GM12874 (cell line): Measurements from ENCODE around the gene BCL2.

ENCODE experiments used
- CTCF ChIP-seq: IDR thresholded peaks from 2 replicates; pipeline ENCODE4 v1.5.1; 2011; ENCODE audit warnings: low read depth, mild to moderate bottlenecking, control low read depth, low read length, moderate library complexity; ENCODE audit not compliant: insufficient read depth

The BCL2 gene

GRCh38 chr18:63312737-63313395 is 6.7 kb downstream of the BCL2 start:
- no peak for TF ChIP-seq CTCF

- no peak for TF ChIP-seq CTCF
These were observed 7.6 kb downstream of the BCL2 start for GRCh38 chr18:63312019-63312409.

- no peak for TF ChIP-seq CTCF
These were observed 8.2 kb downstream of the BCL2 start for GRCh38 chr18:63311118-63312018.

GRCh38 chr18:63309422-63309821 is 10.1 kb downstream of the BCL2 start:
- no peak for TF ChIP-seq CTCF

DNA sequence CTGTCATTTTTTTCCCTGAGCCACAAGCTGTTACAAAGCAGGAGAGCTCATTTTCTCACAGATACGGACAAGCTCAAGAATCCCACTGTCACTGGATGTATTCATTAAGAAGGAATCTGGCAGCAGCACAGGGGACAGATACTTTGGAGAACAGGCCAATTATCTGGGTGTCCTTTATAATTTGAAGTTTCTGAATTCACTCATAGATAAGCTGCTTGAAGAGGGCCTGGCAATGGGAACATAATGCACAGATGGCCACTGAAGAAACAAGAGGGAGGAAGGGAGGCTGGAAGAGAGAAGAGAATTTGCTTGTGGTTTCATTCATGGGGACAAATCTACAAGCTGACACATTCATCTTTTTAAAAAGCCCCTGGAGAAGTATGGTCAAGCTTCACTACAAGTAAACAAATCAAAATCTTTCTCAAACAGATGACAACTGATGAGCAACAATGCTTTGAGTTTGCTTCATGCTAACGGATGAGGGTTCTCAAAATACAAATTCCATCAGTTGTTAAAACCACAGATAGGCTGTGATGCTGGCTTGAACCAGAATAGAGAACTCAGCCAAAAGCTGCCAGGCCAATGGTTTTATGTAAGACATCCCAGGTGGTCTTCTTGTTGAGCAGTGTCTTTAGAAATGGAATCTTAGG is 11.9 kb downstream of the BCL2 start:
- TF ChIP-seq CTCF = no peak

DNA sequence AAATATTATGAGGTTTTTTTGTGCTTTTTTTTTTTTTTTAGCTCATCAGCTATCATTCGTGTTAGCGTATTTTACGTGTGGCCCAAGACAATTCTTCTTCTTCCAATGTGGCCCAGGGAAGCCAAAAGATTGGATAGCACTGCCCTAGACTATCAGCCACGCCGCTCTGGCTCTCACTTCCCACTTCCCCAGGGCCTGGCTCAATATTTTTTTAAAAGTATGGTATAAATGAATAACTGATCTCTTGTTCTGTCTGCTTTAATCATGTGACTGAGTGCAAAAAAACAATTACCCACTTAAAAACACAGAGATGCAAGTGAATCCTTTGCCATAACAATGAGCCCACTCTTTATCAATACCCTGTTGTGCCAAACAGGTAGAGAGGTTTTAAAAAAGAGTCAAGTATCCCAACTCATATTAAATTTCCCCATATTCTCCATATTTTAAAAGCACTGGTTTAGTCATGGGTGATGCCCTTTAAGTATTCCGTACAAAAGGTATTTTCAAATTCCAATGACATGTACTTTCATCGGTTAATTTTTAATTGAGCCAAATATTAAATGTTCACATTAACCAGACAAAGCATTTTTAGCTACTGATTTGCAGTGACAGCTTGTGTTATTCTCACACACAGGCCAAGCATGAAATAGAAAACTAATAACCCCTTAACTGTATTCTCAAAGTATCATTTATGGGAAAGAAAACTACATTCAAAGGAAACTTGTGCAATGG is 12.6 kb downstream of the BCL2 start:
- TF ChIP-seq CTCF = no peak

- no peak for TF ChIP-seq CTCF
These were observed 13.3 kb downstream of the BCL2 start for GRCh38 chr18:63306249-63306648.
